ENCODE measurements around the gene LTB.

DNA sequence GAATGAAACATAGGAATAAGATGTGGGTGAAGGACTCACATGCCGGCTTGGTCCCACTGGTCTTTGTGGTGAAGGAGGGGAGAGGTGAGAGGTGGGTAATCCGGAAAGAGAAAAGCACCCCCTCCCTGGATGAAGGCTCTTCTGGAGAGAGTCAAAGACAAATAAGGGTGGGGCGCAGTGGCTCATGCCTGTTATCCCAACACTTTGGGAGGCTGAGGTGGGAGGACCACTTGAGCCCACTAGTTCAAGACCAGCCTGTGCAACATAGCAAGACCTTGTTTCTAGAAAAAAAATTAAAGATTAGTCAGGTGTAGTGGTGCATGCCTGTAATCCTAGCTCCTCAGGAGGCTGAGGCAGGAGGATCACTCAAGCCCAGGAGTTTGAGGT is 3.1 kb downstream of the LTB start:
- no peak for TF ChIP-seq TCF12 (IDR thresholded peaks at IDR 0.05; ENCODE audit: low read depth)
- no peak for TF ChIP-seq EP300 (IDR thresholded peaks at IDR 0.05; ENCODE audit: borderline replicate concordance)

Data from Ishikawa (cell line).